KMS-11 (cell line): ENCODE measurements around the gene CCDC171.
"Not testable (repeated sequence)": the region's sequence is repeated elsewhere in the genome, so short reads cannot be mapped to it uniquely, and the experiment has no call there.

Source experiments
- H2AFZ ChIP-seq: fragments of 200-600 bp; sonication (generic); 2 replicates; pipeline ENCODE4 v1.6.1; 2016; ENCODE audit warnings: antibody characterized with exemption, mixed run types, low read depth
- H3K27ac ChIP-seq: fragments of 200-600 bp; sonication (generic); 2 replicates; pipeline ENCODE4 v1.6.1; 2016; ENCODE audit warnings: mild to moderate bottlenecking, mixed run types
- H3K27me3 ChIP-seq: fragments of 200-600 bp; sonication (generic); 2 replicates; pipeline ENCODE4 v1.6.1; 2017; ENCODE audit warnings: mild to moderate bottlenecking, low read depth, mixed run types, moderate library complexity; ENCODE audit not compliant: insufficient read depth
- H3K36me3 ChIP-seq: fragments of 200-600 bp; sonication (generic); 2 replicates; pipeline ENCODE4 v1.6.1; 2017; ENCODE audit warnings: mild to moderate bottlenecking, mixed run types; ENCODE audit not compliant: insufficient read depth
- H3K4me1 ChIP-seq: fragments of 200-600 bp; sonication (generic); 2 replicates; pipeline ENCODE4 v1.6.1; 2016; ENCODE audit warnings: mild to moderate bottlenecking, low read depth, mixed run types; ENCODE audit not compliant: poor library complexity, severe bottlenecking
- H3K4me2 ChIP-seq: fragments of 200-600 bp; sonication (generic); 2 replicates; pipeline ENCODE4 v1.7.0; 2016; ENCODE audit warnings: mild to moderate bottlenecking, mixed run types
- H3K4me3 ChIP-seq: fragments of 200-600 bp; sonication (generic); IDR thresholded peaks from 2 replicates; pipeline ENCODE4 v1.6.1; 2017; ENCODE audit warnings: low read depth, low read length, mixed read lengths; ENCODE audit not compliant: insufficient read depth
- H3K79me2 ChIP-seq: fragments of 200-600 bp; sonication (generic); 2 replicates; pipeline ENCODE4 v1.6.1; 2016; ENCODE audit warnings: low read depth, mixed run types; ENCODE audit not compliant: insufficient read depth
- H3K9ac ChIP-seq: fragments of 200-600 bp; sonication (generic); 2 replicates; pipeline ENCODE4 v1.6.1; 2016; ENCODE audit warnings: mild to moderate bottlenecking, mixed run types
- H4K20me1 ChIP-seq: fragments of 200-600 bp; sonication (generic); 2 replicates; pipeline ENCODE4 v1.6.1; 2016; ENCODE audit warnings: mild to moderate bottlenecking, mixed run types; ENCODE audit not compliant: insufficient read depth
- CTCF ChIP-seq: fragments of 200-600 bp; sonication (generic); conservative IDR thresholded peaks from 2 replicates; pipeline ENCODE4 v1.6.1; 2017; ENCODE audit warnings: low read depth, mild to moderate bottlenecking, antibody characterized with exemption, low read length, moderate library complexity, mixed read lengths

CCDC171 gene

DNA sequence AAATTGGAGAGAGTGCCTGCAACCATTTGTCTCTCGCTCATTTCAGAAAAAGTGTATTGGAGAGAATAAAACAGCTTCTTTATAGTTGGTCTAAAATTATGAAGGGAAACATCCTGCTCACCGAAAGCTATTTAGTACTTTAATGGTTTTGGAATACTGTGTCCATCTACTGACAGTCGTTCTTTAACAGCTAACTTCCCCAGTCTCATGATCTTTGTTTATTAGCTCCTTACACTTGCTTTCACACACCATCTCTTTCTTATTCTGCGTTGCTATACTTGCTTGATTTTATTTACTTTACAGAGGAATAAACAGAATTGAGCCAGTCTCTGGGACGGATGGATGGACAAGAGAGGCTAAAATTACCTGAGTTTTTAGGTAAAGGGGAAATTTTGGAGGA is 229.3 kb downstream of the CCDC171 start:
- no peaks in the 10 kb centered on the region for H3K79me2 ChIP-seq

GRCh38 chr9:15785584-15785983 is 232.7 kb downstream of the CCDC171 start:
- TF ChIP-seq CTCF = no peak

More for the DNA sequence above, 229.3 kb downstream of the CCDC171 start:
- H4K20me1 ChIP-seq = no peaks in the 10 kb centered on the region
- no peak overlapping the region for H3K27ac ChIP-seq
- H3K27me3 ChIP-seq = no peaks in the 10 kb centered on the region
- H3K36me3 ChIP-seq = no peaks in the 10 kb centered on the region
- H3K4me1 ChIP-seq = no peaks in the 10 kb centered on the region
- no peak overlapping the region for H3K4me2 ChIP-seq
- no peak for TF ChIP-seq CTCF
- no peak overlapping the region for H2AFZ ChIP-seq
- no peak overlapping the region for H3K9ac ChIP-seq
- no peak overlapping the region for H3K4me3 ChIP-seq

DNA sequence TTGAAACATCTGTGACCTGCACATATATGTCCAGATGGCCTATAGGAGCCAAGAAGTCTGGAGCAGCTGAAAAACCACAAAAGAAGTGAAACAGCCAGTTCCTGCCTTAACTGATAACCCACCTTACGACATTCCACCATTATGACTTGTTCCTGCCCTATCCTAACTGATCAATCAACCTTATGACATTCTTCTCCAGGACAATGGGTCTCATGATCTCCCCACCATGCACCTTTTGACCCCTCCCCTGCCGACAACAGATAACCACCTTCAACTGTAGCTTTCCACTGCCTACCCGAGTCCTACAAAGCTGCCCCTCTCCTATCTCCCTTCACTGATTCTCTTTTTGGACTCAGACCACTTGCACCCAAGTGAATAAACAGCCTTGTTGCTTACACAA is 233.8 kb downstream of the CCDC171 start:
- H3K4me3 ChIP-seq = no peak overlapping the region

More at GRCh38 chr9:15785584-15785983, 232.7 kb downstream of the CCDC171 start:
- no peaks in the 10 kb centered on the region for H3K4me1 ChIP-seq
- no peak overlapping the region for H2AFZ ChIP-seq
- H4K20me1 ChIP-seq = no peaks in the 10 kb centered on the region
- H3K79me2 ChIP-seq = no peaks in the 10 kb centered on the region
- no peaks in the 10 kb centered on the region for H3K36me3 ChIP-seq
- H3K4me2 ChIP-seq = no peak overlapping the region
- no peak overlapping the region for H3K9ac ChIP-seq
- H3K4me3 ChIP-seq = no peak overlapping the region
- no peak overlapping the region for H3K27ac ChIP-seq
- no peaks in the 10 kb centered on the region for H3K27me3 ChIP-seq

DNA sequence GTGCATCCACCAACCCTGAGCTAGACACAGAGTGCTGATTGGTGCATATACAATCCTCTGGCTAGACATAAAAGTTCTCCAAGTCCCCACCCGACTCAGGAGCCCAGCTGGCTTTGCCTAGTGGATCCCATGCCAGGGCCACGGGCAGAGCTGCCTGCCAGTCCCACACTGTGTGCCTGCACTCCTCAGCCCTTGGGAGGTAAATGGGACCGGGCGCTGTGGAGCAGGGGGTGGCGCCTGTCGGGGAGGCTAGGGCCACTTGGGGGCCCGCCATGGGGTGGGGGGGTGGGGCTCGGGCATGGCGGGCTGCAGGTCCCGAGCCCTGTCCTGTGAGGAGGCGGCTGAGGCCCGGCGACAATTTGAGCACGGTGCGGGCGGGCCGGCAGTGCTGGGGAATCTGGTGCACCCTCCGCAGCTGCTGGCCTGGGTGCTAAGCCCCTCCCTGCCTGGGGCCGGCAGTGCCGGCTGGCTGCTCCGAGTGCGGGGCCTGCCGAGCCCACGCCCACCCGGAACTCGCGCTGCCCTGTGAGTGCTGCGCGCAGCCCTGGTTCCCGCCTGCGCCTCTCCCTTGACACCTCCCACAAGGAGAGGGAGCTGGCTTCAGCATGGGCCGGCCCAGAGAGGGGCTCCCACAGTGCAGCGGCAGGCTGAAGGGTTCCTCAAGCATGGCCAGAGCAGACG is 257.5 kb downstream of the CCDC171 start:
- H2AFZ ChIP-seq, H4K20me1 ChIP-seq, H3K27me3 ChIP-seq, H3K4me2 ChIP-seq, H3K4me3 ChIP-seq, H3K9ac ChIP-seq, H3K27ac ChIP-seq, H3K79me2 ChIP-seq, H3K4me1 ChIP-seq, H3K36me3 ChIP-seq: not testable (repeated sequence)

More for the DNA sequence above, 233.8 kb downstream of the CCDC171 start:
- Histone ChIP-seq H3K9ac (no peak overlapping the region), H3K4me2 (no peak overlapping the region), H3K36me3 (no peaks in the 10 kb centered on the region), H2AFZ (no peak overlapping the region), H3K27me3 (no peaks in the 10 kb centered on the region), H3K27ac (no peak overlapping the region), H3K79me2 (no peaks in the 10 kb centered on the region), H4K20me1 (no peaks in the 10 kb centered on the region), H3K4me1 (no peaks in the 10 kb centered on the region)
- TF ChIP-seq CTCF = no peak

DNA sequence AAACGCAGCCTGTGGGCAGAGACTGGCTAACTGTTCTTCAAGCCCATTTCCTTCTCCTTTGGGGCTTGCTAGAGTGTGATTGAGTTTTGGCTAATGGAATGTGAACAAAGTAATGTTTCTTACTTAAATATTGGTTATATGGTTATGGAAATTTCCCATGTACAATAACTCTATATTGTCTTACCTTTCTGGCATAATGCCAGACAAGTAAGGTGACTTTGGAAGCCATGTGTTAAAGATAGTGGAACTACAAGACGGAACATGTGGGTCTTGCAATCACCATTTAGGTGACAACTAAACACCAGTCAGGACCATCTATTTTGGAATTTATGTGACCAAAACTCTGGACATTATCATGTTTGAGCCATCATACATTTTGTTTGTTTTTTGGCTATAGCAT is 260.2 kb downstream of the CCDC171 start:
- no peak overlapping the region for H3K27ac ChIP-seq
- H3K4me1 ChIP-seq = no peaks in the 10 kb centered on the region
- no peaks in the 10 kb centered on the region for H3K27me3 ChIP-seq
- H4K20me1 ChIP-seq = no peaks in the 10 kb centered on the region
- H3K4me2 ChIP-seq = no peak overlapping the region
- no peak overlapping the region for H3K9ac ChIP-seq
- no peaks in the 10 kb centered on the region for H3K36me3 ChIP-seq
- TF ChIP-seq CTCF = no peak
- no peaks in the 10 kb centered on the region for H3K79me2 ChIP-seq
- H2AFZ ChIP-seq = no peak overlapping the region
- H3K4me3 ChIP-seq = no peak overlapping the region
